ENCODE measurements around the gene SLCO2B1.
A peak's percentile ranks its signal among the peaks of the same experiment; 100 is the strongest.

The SLCO2B1 gene

GRCh38 chr11:75188671-75189070 is 37.8 kb downstream of the SLCO2B1 start:
- no peak overlapping the region for H3K9ac ChIP-seq (ENCODE audit: low read length)
- DNase-seq (ENCODE audit: low read depth) = no peak
- H3K4me3 ChIP-seq (ENCODE audit: low read length) = no peak overlapping the region
- H3K36me3 ChIP-seq (ENCODE audit: control insufficient read depth, insufficient read depth, low read length, severe bottlenecking) = no peaks in the 10 kb centered on the region
- peaks cover 27% of the 10 kb centered on the region for H3K27me3 ChIP-seq (replicated peaks; ENCODE audit: control insufficient read depth, insufficient read depth, low read length)
- no peaks in the 10 kb centered on the region for H3K9me3 ChIP-seq (ENCODE audit: control insufficient read depth, low read length)
- H3K4me1 ChIP-seq (ENCODE audit: control insufficient read depth, insufficient read depth, low read length) = peaks cover 25% of the 10 kb centered on the region

GRCh38 chr11:75189108-75189507 is 38.2 kb downstream of the SLCO2B1 start:
- Histone ChIP-seq H3K36me3 (ENCODE audit: control insufficient read depth, insufficient read depth, low read length, severe bottlenecking) (no peaks in the 10 kb centered on the region), H3K9me3 (ENCODE audit: control insufficient read depth, low read length) (no peaks in the 10 kb centered on the region), H3K4me1 (ENCODE audit: control insufficient read depth, insufficient read depth, low read length) (peaks cover 29% of the 10 kb centered on the region), H3K9ac (ENCODE audit: low read length) (no peak overlapping the region), H3K4me3 (ENCODE audit: low read length) (no peak overlapping the region), H3K27me3 (replicated peaks; ENCODE audit: control insufficient read depth, insufficient read depth, low read length) (peaks cover 27% of the 10 kb centered on the region)
- no peak for DNase-seq (ENCODE audit: low read depth)

GRCh38 chr11:75189911-75190310 is 39.0 kb downstream of the SLCO2B1 start:
- Histone ChIP-seq H3K9ac (ENCODE audit: low read length) (no peak overlapping the region), H3K36me3 (ENCODE audit: control insufficient read depth, insufficient read depth, low read length, severe bottlenecking) (no peaks in the 10 kb centered on the region), H3K4me3 (ENCODE audit: low read length) (no peak overlapping the region), H3K4me1 (ENCODE audit: control insufficient read depth, insufficient read depth, low read length) (peaks cover 37% of the 10 kb centered on the region), H3K27me3 (replicated peaks; ENCODE audit: control insufficient read depth, insufficient read depth, low read length) (peaks cover 19% of the 10 kb centered on the region), H3K9me3 (ENCODE audit: control insufficient read depth, low read length) (no peaks in the 10 kb centered on the region)
- DNase-seq (ENCODE audit: low read depth) = no peak

DNA sequence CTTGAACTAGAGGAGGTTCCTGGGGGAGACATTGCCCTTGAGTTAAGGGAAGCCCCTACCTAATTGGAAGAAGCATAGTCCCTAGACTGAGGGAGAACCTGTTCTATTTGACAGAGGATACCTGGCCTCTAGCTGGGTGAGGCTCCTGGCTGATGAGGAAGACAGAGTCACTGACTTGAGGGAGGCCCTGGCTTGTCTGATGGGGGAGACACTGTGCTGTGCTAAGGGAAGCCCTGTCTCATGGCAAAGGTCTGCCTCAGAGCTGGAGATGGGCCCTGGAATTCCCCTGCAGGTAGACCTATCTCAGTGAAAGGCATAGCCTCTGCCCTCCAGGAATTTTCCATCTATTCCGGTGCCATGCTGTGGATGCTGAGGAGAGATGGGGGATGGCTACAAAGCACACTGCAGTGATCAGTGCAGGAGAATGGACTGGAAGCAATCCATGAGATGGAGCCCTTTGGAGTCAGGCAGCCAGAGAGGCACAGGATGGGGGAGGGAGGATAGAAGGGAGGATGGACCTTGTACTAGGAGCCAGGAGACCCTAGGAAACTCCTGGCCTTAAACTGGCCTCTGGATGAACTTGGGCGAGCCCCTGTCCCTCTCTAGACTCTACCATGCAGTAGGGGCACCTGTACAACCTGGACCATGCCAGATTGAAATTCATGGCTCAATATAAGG is 39.9 kb downstream of the SLCO2B1 start:
- Histone ChIP-seq H3K36me3 (ENCODE audit: control insufficient read depth, insufficient read depth, low read length, severe bottlenecking) (no peaks in the 10 kb centered on the region), H3K4me3 (ENCODE audit: low read length) (no peak overlapping the region), H3K4me1 (ENCODE audit: control insufficient read depth, insufficient read depth, low read length) (peaks cover 46% of the 10 kb centered on the region), H3K9me3 (ENCODE audit: control insufficient read depth, low read length) (no peaks in the 10 kb centered on the region), H3K9ac (ENCODE audit: low read length) (no peak overlapping the region), H3K27me3 (replicated peaks; ENCODE audit: control insufficient read depth, insufficient read depth, low read length) (peaks cover 18% of the 10 kb centered on the region)
- DNase-seq (ENCODE audit: low read depth) = no peak

DNA sequence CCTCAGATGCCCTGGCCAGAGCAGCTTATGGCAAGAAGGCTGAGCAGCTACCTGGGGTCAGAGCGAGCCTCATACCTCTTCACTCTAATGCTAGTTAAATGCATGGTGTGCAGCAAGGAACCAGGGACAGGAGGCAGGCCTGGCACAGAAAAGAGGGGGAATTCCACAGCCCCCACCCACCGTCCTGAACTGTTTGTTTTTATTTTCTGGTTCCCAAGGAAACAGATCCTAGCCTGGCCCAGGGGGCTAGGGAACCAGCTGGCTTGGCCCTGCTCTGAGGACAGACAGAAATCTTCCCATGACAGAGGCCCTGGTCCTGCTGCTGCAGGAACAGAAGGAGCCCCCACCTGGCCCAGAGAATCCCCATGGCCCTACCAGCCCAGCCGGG is 40.4 kb downstream of the SLCO2B1 start:
- Histone ChIP-seq H3K27me3 (replicated peaks; ENCODE audit: control insufficient read depth, insufficient read depth, low read length) (peaks cover 18% of the 10 kb centered on the region), H3K9ac (ENCODE audit: low read length) (no peak overlapping the region), H3K4me3 (ENCODE audit: low read length) (no peak overlapping the region), H3K9me3 (ENCODE audit: control insufficient read depth, low read length) (no peaks in the 10 kb centered on the region), H3K36me3 (ENCODE audit: control insufficient read depth, insufficient read depth, low read length, severe bottlenecking) (no peaks in the 10 kb centered on the region), H3K4me1 (ENCODE audit: control insufficient read depth, insufficient read depth, low read length) (peaks cover 49% of the 10 kb centered on the region)
- no peak for DNase-seq (ENCODE audit: low read depth)

GRCh38 chr11:75193271-75193670 is 42.4 kb downstream of the SLCO2B1 start:
- Histone ChIP-seq H3K4me3 (ENCODE audit: low read length) (no peak overlapping the region), H3K9ac (ENCODE audit: low read length) (no peak overlapping the region), H3K4me1 (ENCODE audit: control insufficient read depth, insufficient read depth, low read length) (peaks cover 49% of the 10 kb centered on the region), H3K9me3 (ENCODE audit: control insufficient read depth, low read length) (no peaks in the 10 kb centered on the region), H3K36me3 (ENCODE audit: control insufficient read depth, insufficient read depth, low read length, severe bottlenecking) (no peaks in the 10 kb centered on the region), H3K27me3 (replicated peaks; ENCODE audit: control insufficient read depth, insufficient read depth, low read length) (peaks cover 18% of the 10 kb centered on the region)
- no peak for DNase-seq (ENCODE audit: low read depth)

GRCh38 chr11:75193711-75194110 is 42.8 kb downstream of the SLCO2B1 start:
- H3K36me3 ChIP-seq (ENCODE audit: control insufficient read depth, insufficient read depth, low read length, severe bottlenecking) = no peaks in the 10 kb centered on the region
- no peak overlapping the region for H3K9ac ChIP-seq (ENCODE audit: low read length)
- no peaks in the 10 kb centered on the region for H3K9me3 ChIP-seq (ENCODE audit: control insufficient read depth, low read length)
- DNase-seq (ENCODE audit: low read depth) = no peak
- no peak overlapping the region for H3K4me3 ChIP-seq (ENCODE audit: low read length)
- H3K27me3 ChIP-seq (replicated peaks; ENCODE audit: control insufficient read depth, insufficient read depth, low read length) = peaks cover 18% of the 10 kb centered on the region
- H3K4me1 ChIP-seq (ENCODE audit: control insufficient read depth, insufficient read depth, low read length) = peaks cover 48% of the 10 kb centered on the region

DNA sequence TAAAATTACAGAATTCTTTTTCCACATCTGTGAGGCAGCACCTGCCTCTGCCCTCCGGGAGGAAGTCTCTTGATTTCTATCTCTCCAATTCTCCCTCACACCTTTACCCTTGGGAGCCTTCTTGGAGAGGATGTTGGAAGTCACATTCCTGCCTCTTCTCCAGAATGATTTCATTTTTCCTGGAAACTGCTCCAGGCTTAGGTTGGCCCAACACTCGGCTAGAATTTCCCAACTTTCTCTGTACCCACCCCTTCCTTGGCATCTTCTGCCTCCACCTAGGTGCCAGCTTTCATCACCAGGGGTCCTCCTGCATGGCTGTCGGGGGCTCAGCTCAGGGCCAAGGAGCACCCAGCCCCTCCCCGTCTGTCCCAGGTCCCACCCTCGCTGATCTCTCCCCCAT is 43.2 kb downstream of the SLCO2B1 start:
- Histone ChIP-seq H3K9me3 (ENCODE audit: control insufficient read depth, low read length) (no peaks in the 10 kb centered on the region), H3K27me3 (replicated peaks; ENCODE audit: control insufficient read depth, insufficient read depth, low read length) (peaks cover 19% of the 10 kb centered on the region), H3K4me1 (ENCODE audit: control insufficient read depth, insufficient read depth, low read length) (peaks cover 44% of the 10 kb centered on the region), H3K4me3 (ENCODE audit: low read length) (no peak overlapping the region), H3K9ac (ENCODE audit: low read length) (no peak overlapping the region), H3K36me3 (ENCODE audit: control insufficient read depth, insufficient read depth, low read length, severe bottlenecking) (no peaks in the 10 kb centered on the region)
- DNase-seq (ENCODE audit: low read depth) = no peak

DNA sequence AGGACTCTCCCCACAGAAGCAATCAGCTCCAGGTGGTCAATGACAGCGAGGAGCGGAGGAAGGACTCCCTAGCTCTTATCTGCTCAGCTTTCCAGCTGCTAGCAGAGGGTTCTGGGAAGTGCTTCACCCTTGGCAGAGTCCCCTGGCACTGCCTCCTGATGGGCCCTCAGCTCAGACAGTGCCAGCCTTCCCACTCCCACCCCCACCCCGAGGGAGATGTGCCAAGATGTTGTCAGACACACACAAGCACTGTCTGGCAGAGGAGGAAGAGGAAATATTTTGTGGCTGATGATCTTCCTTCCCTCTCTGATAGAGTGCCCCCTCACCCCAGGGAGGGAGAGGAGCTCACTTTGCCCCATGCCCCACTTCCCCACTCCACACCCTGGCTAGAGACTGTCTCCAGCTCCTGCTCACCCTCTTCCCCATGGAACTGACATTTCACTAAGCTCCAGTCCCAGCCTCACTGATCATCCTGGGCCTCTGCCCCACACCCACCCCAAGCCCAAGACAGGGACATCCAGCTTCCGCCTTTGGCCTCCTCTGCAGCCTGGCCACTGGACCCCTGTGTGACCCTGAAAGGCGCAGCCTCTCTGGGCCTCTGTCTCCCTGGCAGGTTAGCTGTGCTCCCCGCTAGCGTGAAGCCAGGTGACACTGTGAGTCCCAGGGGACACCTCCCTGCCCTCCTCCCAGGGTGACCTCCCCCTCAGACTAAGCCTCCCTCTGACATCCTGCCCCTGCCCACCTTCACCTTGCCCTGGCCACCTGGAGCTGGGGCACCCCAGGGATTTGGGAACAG is 44.5 kb downstream of the SLCO2B1 start:
- Histone ChIP-seq H3K4me1 (ENCODE audit: control insufficient read depth, insufficient read depth, low read length) (peaks cover 32% of the 10 kb centered on the region), H3K9me3 (ENCODE audit: control insufficient read depth, low read length) (no peaks in the 10 kb centered on the region), H3K36me3 (ENCODE audit: control insufficient read depth, insufficient read depth, low read length, severe bottlenecking) (no peaks in the 10 kb centered on the region), H3K4me3 (ENCODE audit: low read length) (no peak overlapping the region), H3K27me3 (replicated peaks; ENCODE audit: control insufficient read depth, insufficient read depth, low read length) (peaks cover 24% of the 10 kb centered on the region), H3K9ac (ENCODE audit: low read length) (peak overlapping the region; percentile 35)
- no peak for DNase-seq (ENCODE audit: low read depth)

- H3K4me3 ChIP-seq (ENCODE audit: low read length) = no peak overlapping the region
- H3K27me3 ChIP-seq (replicated peaks; ENCODE audit: control insufficient read depth, insufficient read depth, low read length) = peaks cover 23% of the 10 kb centered on the region
Observed at GRCh38 chr11:75196426-75196825, 45.5 kb downstream of the SLCO2B1 start.

GRCh38 chr11:75197512-75198277 is 46.8 kb downstream of the SLCO2B1 start:
- no peak for DNase-seq (ENCODE audit: low read depth)
- Histone ChIP-seq H3K9ac (ENCODE audit: low read length) (no peak overlapping the region), H3K36me3 (ENCODE audit: control insufficient read depth, insufficient read depth, low read length, severe bottlenecking) (no peaks in the 10 kb centered on the region), H3K9me3 (ENCODE audit: control insufficient read depth, low read length) (no peaks in the 10 kb centered on the region), H3K4me1 (ENCODE audit: control insufficient read depth, insufficient read depth, low read length) (peaks cover 30% of the 10 kb centered on the region), H3K4me3 (ENCODE audit: low read length) (no peak overlapping the region), H3K27me3 (replicated peaks; ENCODE audit: control insufficient read depth, insufficient read depth, low read length) (peaks cover 22% of the 10 kb centered on the region)

More at GRCh38 chr11:75196426-75196825, 45.5 kb downstream of the SLCO2B1 start:
- Histone ChIP-seq H3K9ac (ENCODE audit: low read length) (no peak overlapping the region), H3K36me3 (ENCODE audit: control insufficient read depth, insufficient read depth, low read length, severe bottlenecking) (no peaks in the 10 kb centered on the region), H3K9me3 (ENCODE audit: control insufficient read depth, low read length) (no peaks in the 10 kb centered on the region), H3K4me1 (ENCODE audit: control insufficient read depth, insufficient read depth, low read length) (peaks cover 30% of the 10 kb centered on the region)
- no peak for DNase-seq (ENCODE audit: low read depth)
